SK-N-SH (cell line): ENCODE results near the gene SNCA.

Source experiments
- EP300 ChIP-seq, 2 experiments: IDR thresholded peaks; 2 replicates each; pipeline versions ENCODE4 v1.4.0 to v1.6.1; 2012; ENCODE audit warnings: borderline replicate concordance in 1 of 2, low read depth in 1 of 2, low read length in 1 of 2
- GABPA ChIP-seq: IDR thresholded peaks from 2 replicates; pipeline ENCODE4 v1.4.0; 2012; ENCODE audit warnings: low read depth, mild to moderate bottlenecking
- JUND ChIP-seq: IDR thresholded peaks from 2 replicates; pipeline ENCODE4 v1.4.0; 2012
- USF1 ChIP-seq: IDR thresholded peaks from 2 replicates; pipeline ENCODE4 v1.4.0; 2012; ENCODE audit warnings: low read depth, borderline replicate concordance
- YY1 ChIP-seq: IDR thresholded peaks from 2 replicates; pipeline ENCODE4 v1.4.0; 2012; ENCODE audit warnings: low read depth, mild to moderate bottlenecking
- TF ChIP-seq, protein P1 (sequence below): fragments of 200-600 bp; sonication (generic); IDR thresholded peaks from 2 replicates; pipeline ENCODE4 v1.6.1; 2017; ENCODE audit warnings: antibody characterized with exemption, mild to moderate bottlenecking, moderate library complexity

GRCh38 chr4:89835413-89835812 lies 1.5 kb downstream of the SNCA start:
- TF ChIP-seq, protein P1, sequence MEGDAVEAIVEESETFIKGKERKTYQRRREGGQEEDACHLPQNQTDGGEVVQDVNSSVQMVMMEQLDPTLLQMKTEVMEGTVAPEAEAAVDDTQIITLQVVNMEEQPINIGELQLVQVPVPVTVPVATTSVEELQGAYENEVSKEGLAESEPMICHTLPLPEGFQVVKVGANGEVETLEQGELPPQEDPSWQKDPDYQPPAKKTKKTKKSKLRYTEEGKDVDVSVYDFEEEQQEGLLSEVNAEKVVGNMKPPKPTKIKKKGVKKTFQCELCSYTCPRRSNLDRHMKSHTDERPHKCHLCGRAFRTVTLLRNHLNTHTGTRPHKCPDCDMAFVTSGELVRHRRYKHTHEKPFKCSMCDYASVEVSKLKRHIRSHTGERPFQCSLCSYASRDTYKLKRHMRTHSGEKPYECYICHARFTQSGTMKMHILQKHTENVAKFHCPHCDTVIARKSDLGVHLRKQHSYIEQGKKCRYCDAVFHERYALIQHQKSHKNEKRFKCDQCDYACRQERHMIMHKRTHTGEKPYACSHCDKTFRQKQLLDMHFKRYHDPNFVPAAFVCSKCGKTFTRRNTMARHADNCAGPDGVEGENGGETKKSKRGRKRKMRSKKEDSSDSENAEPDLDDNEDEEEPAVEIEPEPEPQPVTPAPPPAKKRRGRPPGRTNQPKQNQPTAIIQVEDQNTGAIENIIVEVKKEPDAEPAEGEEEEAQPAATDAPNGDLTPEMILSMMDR, result no peak
- TF ChIP-seq USF1 (no peak), YY1 (no peak), GABPA (no peak), EP300 (IDR thresholded peaks at IDR 0.05; ENCODE audit: borderline replicate concordance in 1 of 2, low read depth in 1 of 2, low read length in 1 of 2) (no peak), JUND (no peak)
